Activated CD4-positive, alpha-beta T cell treated with anti-CD3 and anti-CD28 coated beads, Interleukin-2, amount 50 U/mL, for 4 hours (primary cell): Measurements from ENCODE around the gene SLF1.
A peak's percentile ranks its signal among the peaks of the same experiment; 100 is the strongest.
"Not testable (repeated sequence)": the region's sequence is repeated elsewhere in the genome, so short reads cannot be mapped to it uniquely, and the experiment has no call there.

Experiments
- DNase-seq, 2 experiments: peaks; one replicate each; pipeline ENCODE4 v3.0.0-alpha.2; 2020

SLF1 gene

GRCh38 chr5:94618493-94619328 is at the start of gene SLF1, which contains the start of gene KIAA0825:
SLF1 (plus strand) TSS chr5:94618669; CDS start chr5:94628811, 10,142 bp downstream.
KIAA0825 (minus strand) TSS chr5:94618604; CDS start chr5:94537126, 81,478 bp downstream.
- peak; percentile 78 for DNase-seq

GRCh38 chr5:94571415-94571814 is 47.1 kb upstream of the SLF1 start:
- DNase-seq: no peak

- not testable (repeated sequence) for DNase-seq
Measured at GRCh38 chr5:94573349-94573748, 45.1 kb upstream of the SLF1 start.

- DNase-seq: no peak
Measured at GRCh38 chr5:94575196-94575595, 43.3 kb upstream of the SLF1 start.

- no peak for DNase-seq
Measured at GRCh38 chr5:94577466-94578245, 40.8 kb upstream of the SLF1 start.

- no peak for DNase-seq
Measured at GRCh38 chr5:94595281-94595840, 23.1 kb upstream of the SLF1 start.

GRCh38 chr5:94613583-94613982 is 4.9 kb upstream of the SLF1 start:
- DNase-seq: no peak

- DNase-seq: no peak
Measured at GRCh38 chr5:94614156-94614805, 4.2 kb upstream of the SLF1 start.

- no peak for DNase-seq
Measured at GRCh38 chr5:94615862-94616261, 2.6 kb upstream of the SLF1 start.

- DNase-seq: no peak
Measured at GRCh38 chr5:94618029-94618492, 408 bp upstream of the SLF1 start.

GRCh38 chr5:94620256-94620655 is 1.8 kb downstream of the SLF1 start:
- DNase-seq: no peak

- no peak for DNase-seq
Measured at GRCh38 chr5:94621763-94622162, 3.3 kb downstream of the SLF1 start.

- DNase-seq: no peak
Measured at GRCh38 chr5:94623011-94623410, 4.5 kb downstream of the SLF1 start.

- DNase-seq: no peak
Measured at GRCh38 chr5:94623877-94624276, 5.4 kb downstream of the SLF1 start.

- DNase-seq: no peak
Measured at GRCh38 chr5:94627191-94627590, 8.7 kb downstream of the SLF1 start.

GRCh38 chr5:94632024-94632423 is 13.6 kb downstream of the SLF1 start:
- DNase-seq: no peak

- DNase-seq: no peak
Measured at GRCh38 chr5:94640176-94640575, 21.7 kb downstream of the SLF1 start.

GRCh38 chr5:94645053-94645452 is 26.6 kb downstream of the SLF1 start:
- DNase-seq: no peak

- DNase-seq: no peak
Measured at GRCh38 chr5:94646758-94647157, 28.3 kb downstream of the SLF1 start.

- no peak for DNase-seq
Measured at GRCh38 chr5:94649874-94650273, 31.4 kb downstream of the SLF1 start.

- no peak for DNase-seq
Measured at GRCh38 chr5:94658272-94658671, 39.8 kb downstream of the SLF1 start.

- DNase-seq: no peak
Measured at GRCh38 chr5:94660506-94660905, 42.0 kb downstream of the SLF1 start.

GRCh38 chr5:94661086-94661485 is 42.6 kb downstream of the SLF1 start:
- DNase-seq: no peak
